H1 (cell line): ENCODE data around the gene IP6K3. TPM values are rescaled to one million over a fixed set of nuclear protein-coding genes. Genes with fewer than 3 reads are reported as not detected.

Source experiments
- ATF3 ChIP-seq: IDR thresholded peaks from 2 replicates; pipeline ENCODE4 v1.6.1; 2011; ENCODE audit warnings: low read depth, mild to moderate bottlenecking, low read length; ENCODE audit not compliant: insufficient read depth
- CTBP2 ChIP-seq: IDR thresholded peaks from 2 replicates; pipeline ENCODE4 v1.7.0; 2011; ENCODE audit warnings: borderline replicate concordance, mild to moderate bottlenecking, moderate library complexity, mixed read lengths, low read length; ENCODE audit not compliant: insufficient read depth, insufficient read length
- JUN ChIP-seq: IDR thresholded peaks from 2 replicates; pipeline ENCODE4 v1.6.1; 2011; ENCODE audit warnings: low read depth, mild to moderate bottlenecking, improper control_type of control experiment, low read length
- polyA plus RNA-seq, 7 experiments: library from polyadenylated mRNA; depleted of rRNA in 3 of 7; stranded (reverse) in 5 of 7; unstranded in 2 of 7; fragments of >200 nt in 5 of 7; fragments of 200-250 nt in 2 of 7; gene quantifications; 1 replicate in 5 of 7; 2 replicates in 1 of 7; 4 replicates in 1 of 7; pipeline versions ENCODE4 v1.2.1 to v1.2.3, GENCODE V29; 2011 to 2013; ENCODE audit warnings: missing spikeins in 2 of 7, mixed read lengths in 2 of 7
- total RNA-seq: library from RNA; stranded (reverse); fragmentation: NEBNext Ultra II Directional; extraction: Animal tissue kit (Norgen Biotek cat#: 25700); gene quantifications from 2 replicates; pipeline ENCODE4 v1.2.1, GENCODE V29; 2021

Gene IP6K3
- total and polyA plus RNA-seq, 2 of the 8 experiments (the other 6 are each of a cell fraction or from before 2014, with no cell fraction given): 0.22 to 0.73 TPM

GRCh38 chr6:33766921-33767907 lies 20.5 kb upstream of the IP6K3 start (continued):
- no peak for TF ChIP-seq JUN
- TF ChIP-seq CTBP2: no peak
- no peak for TF ChIP-seq ATF3
